SU-DHL-6 (cell line): ENCODE measurements around the gene SLC6A8.

ENCODE experiments used
- H2AFZ ChIP-seq: fragments of 200-600 bp; sonication (generic); 2 replicates; pipeline ENCODE4 v1.6.1; 2014; ENCODE audit warnings: low read depth, mild to moderate bottlenecking, moderate library complexity, mixed read lengths, antibody characterized with exemption, low read length; ENCODE audit not compliant: severe bottlenecking
- H3F3A ChIP-seq: fragments of 200-600 bp; shearing (Covaris generic); 2 replicates; pipeline ENCODE4 v1.6.0; 2016; ENCODE audit warnings: antibody characterized with exemption, mild to moderate bottlenecking; ENCODE audit not compliant: insufficient read depth
- H3K27ac ChIP-seq: fragments of 200-600 bp; sonication (generic); 2 replicates; pipeline ENCODE4 v1.5.1; 2016; ENCODE audit warnings: low read depth, mild to moderate bottlenecking, low read length, moderate library complexity, mixed read lengths
- H3K27me3 ChIP-seq: fragments of 200-600 bp; sonication (generic), shearing (Covaris generic); 2 replicates; pipeline ENCODE4 v1.6.0; 2014; ENCODE audit warnings: mild to moderate bottlenecking, low read length
- H3K36me3 ChIP-seq: fragments of 200-600 bp; sonication (generic); 2 replicates; pipeline ENCODE4 v1.6.1; 2014; ENCODE audit warnings: mild to moderate bottlenecking, low read length, mixed read lengths
- H3K4me2 ChIP-seq: fragments of 300-600, 200-600 bp; shearing (Covaris generic), sonication (generic); 2 replicates; pipeline ENCODE4 v1.6.0; 2014; ENCODE audit warnings: low read length, low read depth, mild to moderate bottlenecking; ENCODE audit not compliant: poor library complexity, severe bottlenecking
- H3K4me3 ChIP-seq: fragments of 200-600 bp; sonication (generic); 2 replicates; pipeline ENCODE4 v1.5.1; 2014; ENCODE audit warnings: antibody characterized with exemption, low read length, mild to moderate bottlenecking, mixed read lengths; ENCODE audit not compliant: insufficient read depth, poor library complexity, severe bottlenecking
- H3K79me2 ChIP-seq: fragments of 200-600 bp; sonication (generic); 2 replicates; pipeline ENCODE4 v1.6.1; 2014; ENCODE audit warnings: mild to moderate bottlenecking, low read length, moderate library complexity; ENCODE audit not compliant: insufficient read depth
- H3K9ac ChIP-seq: fragments of 200-600 bp; sonication (generic); 2 replicates; pipeline ENCODE4 v1.7.0; 2014; ENCODE audit warnings: mild to moderate bottlenecking, low read length
- H3K9me2 ChIP-seq: fragments of 200-600 bp; sonication (generic); replicated peaks from 2 replicates; pipeline ENCODE4 v1.6.1; 2014; ENCODE audit warnings: low read length; ENCODE audit not compliant: insufficient read depth
- H3K9me3 ChIP-seq: fragments of 200-600 bp; sonication (generic); 2 replicates; pipeline ENCODE4 v1.6.1; 2014; ENCODE audit warnings: low read length, mixed read lengths; ENCODE audit not compliant: insufficient read depth
- H4K20me1 ChIP-seq: fragments of 200-600 bp; sonication (generic); 2 replicates; pipeline ENCODE4 v1.6.1; 2014; ENCODE audit warnings: low read depth, mild to moderate bottlenecking, antibody characterized with exemption, low read length, moderate library complexity, mixed read lengths
- CTCF ChIP-seq: fragments of 200-600 bp; sonication (generic); IDR thresholded peaks from one replicate; pipeline ENCODE4 v1.5.1; 2017; ENCODE audit warnings: antibody characterized with exemption, mild to moderate bottlenecking, low read length, moderate library complexity; ENCODE audit not compliant: insufficient read depth, poor library complexity, severe bottlenecking
- EZH2phosphoT487 ChIP-seq: fragments of 200-600 bp; sonication (generic), shearing (Covaris generic); conservative IDR thresholded peaks from 2 replicates; pipeline ENCODE4 v1.6.1; 2018; ENCODE audit warnings: mild to moderate bottlenecking, antibody characterized with exemption, low read length, moderate library complexity, mixed read lengths

The SLC6A8 gene

GRCh38 chrX:153687121-153688039, at the start of gene SLC6A8:
TSS of gene SLC6A8 (plus strand) at chrX:153687926. CDS start at chrX:153688575, 649 bp downstream.
- Histone ChIP-seq H4K20me1 (no peaks in the 10 kb centered on the region), H3K9me3 (no peaks in the 10 kb centered on the region), H2AFZ (no peak within 1 kb of the TSS), H3K4me2 (no peak within 1 kb of the TSS), H3K27me3 (no peaks in the 10 kb centered on the region), H3K36me3 (no peaks in the 10 kb centered on the region), H3K9ac (no peak within 1 kb of the TSS), H3K27ac (no peak within 1 kb of the TSS), H3K79me2 (no peaks in the 10 kb centered on the region), H3K4me3 (no peak within 1 kb of the TSS), H3K9me2 (no peaks in the 10 kb centered on the region), H3F3A (no peaks in the 10 kb centered on the region)
- TF ChIP-seq EZH2phosphoT487 (no peak), CTCF (no peak)

GRCh38 chrX:153638041-153638371, 49.7 kb upstream of the SLC6A8 start:
- TF ChIP-seq EZH2phosphoT487, result no peak
- no peak overlapping the region for H3K4me3 ChIP-seq
- no peaks in the 10 kb centered on the region for H4K20me1 ChIP-seq
- H3K9me2 ChIP-seq, result no peaks in the 10 kb centered on the region
- H3F3A ChIP-seq, result no peaks in the 10 kb centered on the region
- no peaks in the 10 kb centered on the region for H3K36me3 ChIP-seq
- no peak overlapping the region for H2AFZ ChIP-seq
- no peak overlapping the region for H3K4me2 ChIP-seq
- no peaks in the 10 kb centered on the region for H3K27me3 ChIP-seq
- no peak overlapping the region for H3K9ac ChIP-seq
- H3K79me2 ChIP-seq, result no peaks in the 10 kb centered on the region
- no peak overlapping the region for H3K27ac ChIP-seq
- H3K9me3 ChIP-seq, result no peaks in the 10 kb centered on the region

- H3K4me3 ChIP-seq, result no peak overlapping the region
- H3K27me3 ChIP-seq, result no peaks in the 10 kb centered on the region
- no peak overlapping the region for H3K27ac ChIP-seq
- H4K20me1 ChIP-seq, result no peaks in the 10 kb centered on the region
- no peak overlapping the region for H3K9ac ChIP-seq
- H3K9me2 ChIP-seq, result no peaks in the 10 kb centered on the region
- TF ChIP-seq EZH2phosphoT487 (no peak), CTCF (no peak)
- no peaks in the 10 kb centered on the region for H3K9me3 ChIP-seq
- H3K36me3 ChIP-seq, result no peaks in the 10 kb centered on the region
- no peaks in the 10 kb centered on the region for H3K79me2 ChIP-seq
- no peak overlapping the region for H3K4me2 ChIP-seq
- no peak overlapping the region for H2AFZ ChIP-seq
- no peaks in the 10 kb centered on the region for H3F3A ChIP-seq
Measured at GRCh38 chrX:153638436-153639176, 49.1 kb upstream of the SLC6A8 start.
